IMR-90 (cell line): Measurements from ENCODE around the gene ZNF827. TPM values are rescaled to one million over a fixed set of nuclear protein-coding genes. Genes with fewer than 3 reads are reported as not detected.

Source experiments
- ATAC-seq: fragments of 200-7000 bp; cut with Tn5 transposase; 2 replicates; pipeline ENCODE4 v1.9.1; 2020; ENCODE audit warnings: low read depth, mild to moderate bottlenecking, moderate library complexity
- BruUV-seq: library from RNA; stranded (reverse); fragments of 400-500 nt; replicated peaks from 2 replicates; lab custom pipeline; 2021; lab: Mats Ljungman, UMichigan
- CTCF ChIA-PET: fragments of 300-600 bp; formaldehyde crosslinking; extraction: SDS; loops from one replicate; lab custom pipeline; 2021; ENCODE audit warnings: antibody characterized with exemption; lab: Yijun Ruan, JAX
- POLR2A ChIA-PET: fragments of 300-600 bp; sonication (Branson Sonifier 250); formaldehyde crosslinking; loops from one replicate; lab custom pipeline; 2022; ENCODE audit warnings: antibody characterized with exemption; ENCODE audit not compliant: unreplicated experiment; lab: Charles Lee
- DNase-seq: peaks from one replicate; pipeline ENCODE4 v3.0.0; 2013
- H2AFZ ChIP-seq: replicated peaks from 2 replicates; pipeline ENCODE3; 2013; ENCODE audit warnings: low read length, mild to moderate bottlenecking; ENCODE audit not compliant: poor library complexity
- H2AK5ac ChIP-seq: 2 replicates; pipeline ENCODE4 v1.6.1; 2013; ENCODE audit warnings: low read depth, low read length, inconsistent platforms
- H2AK9ac ChIP-seq: replicated peaks from 2 replicates; pipeline ENCODE3; 2013; ENCODE audit warnings: mild to moderate bottlenecking, low read depth, low read length, moderate library complexity; ENCODE audit not compliant: poor library complexity
- H2BK120ac ChIP-seq: 2 replicates; pipeline ENCODE4 v1.6.1; 2013; ENCODE audit warnings: low read depth, low read length, inconsistent platforms
- H2BK15ac ChIP-seq: 3 replicates; pipeline ENCODE4 v1.6.1; 2013; ENCODE audit warnings: low read depth, low read length, inconsistent platforms
- H2BK20ac ChIP-seq: 2 replicates; pipeline ENCODE4 v1.6.1; 2013; ENCODE audit warnings: low read depth, mild to moderate bottlenecking, inconsistent platforms, low read length, moderate library complexity
- H2BK5ac ChIP-seq: 2 replicates; pipeline ENCODE4 v1.6.1; 2013; ENCODE audit warnings: mild to moderate bottlenecking, low read depth, low read length, inconsistent platforms; ENCODE audit not compliant: poor library complexity, severe bottlenecking
- H3K14ac ChIP-seq: replicated peaks from 2 replicates; pipeline ENCODE4 v1.6.1; 2013; ENCODE audit warnings: low read depth, low read length, inconsistent platforms
- H3K18ac ChIP-seq: 2 replicates; pipeline ENCODE4 v1.6.1; 2013; ENCODE audit warnings: low read depth, low read length, control low read depth
- H3K23ac ChIP-seq: 2 replicates; pipeline ENCODE4 v1.6.1; 2013; ENCODE audit warnings: low read depth, low read length, inconsistent platforms
- H3K27ac ChIP-seq: 2 replicates; pipeline ENCODE4 v1.5.1; 2013; ENCODE audit warnings: mild to moderate bottlenecking, control low read depth, low read length; ENCODE audit not compliant: insufficient read depth
- H3K27me3 ChIP-seq: 2 replicates; pipeline ENCODE4 v1.6.1; 2013; ENCODE audit warnings: low read length; ENCODE audit not compliant: control insufficient read depth, insufficient read depth
- H3K36me3 ChIP-seq: 2 replicates; pipeline ENCODE4 v1.6.1; 2013; ENCODE audit warnings: low read length, mixed read lengths; ENCODE audit not compliant: control insufficient read depth, insufficient read depth
- H3K4ac ChIP-seq: 2 replicates; pipeline ENCODE4 v1.6.1; 2013; ENCODE audit warnings: low read depth, low read length, inconsistent platforms
- H3K4me1 ChIP-seq: 2 replicates; pipeline ENCODE4 v1.6.1; 2013; ENCODE audit warnings: low read length, mixed read lengths; ENCODE audit not compliant: control insufficient read depth, insufficient read depth
- H3K4me2 ChIP-seq: 2 replicates; pipeline ENCODE4 v1.6.1; 2013; ENCODE audit warnings: low read depth, mild to moderate bottlenecking, control low read depth, low read length, moderate library complexity
- H3K4me3 ChIP-seq: 2 replicates; pipeline ENCODE4 v1.5.1; 2013; ENCODE audit warnings: low read depth, mild to moderate bottlenecking, control low read depth, low read length, moderate library complexity; ENCODE audit not compliant: insufficient read depth
- H3K56ac ChIP-seq: 2 replicates; pipeline ENCODE4 v1.6.1; 2013; ENCODE audit warnings: low read length, inconsistent platforms; ENCODE audit not compliant: insufficient read depth; ENCODE audit errors: extremely low read depth
- H3K79me1 ChIP-seq, 2 experiments: 2 replicates each; pipeline ENCODE4 v1.6.1; 2013; ENCODE audit warnings: low read length in 2 of 2, inconsistent platforms in 1 of 2, low read depth in 1 of 2
- H3K9ac ChIP-seq: 2 replicates; pipeline ENCODE4 v1.6.1; 2013; ENCODE audit warnings: low read depth, low read length, control low read depth
- H3K9me1 ChIP-seq: 2 replicates; pipeline ENCODE4 v1.6.1; 2013; ENCODE audit warnings: low read length, inconsistent platforms; ENCODE audit not compliant: insufficient read depth
- H3K9me3 ChIP-seq: 2 replicates; pipeline ENCODE4 v1.6.1; 2013; ENCODE audit warnings: low read length; ENCODE audit not compliant: control insufficient read depth, insufficient read depth
- H4K20me1 ChIP-seq: 2 replicates; pipeline ENCODE4 v1.6.1; 2013; ENCODE audit warnings: low read length, inconsistent platforms; ENCODE audit not compliant: insufficient read depth
- H4K5ac ChIP-seq: 2 replicates; pipeline ENCODE4 v1.6.1; 2013; ENCODE audit warnings: mild to moderate bottlenecking, low read depth, low read length, control low read depth
- H4K8ac ChIP-seq, 2 experiments: 2 replicates each; pipeline ENCODE4 v1.6.1; 2013; ENCODE audit warnings: low read depth in 2 of 2, low read length in 2 of 2, control low read depth in 1 of 2, inconsistent platforms in 1 of 2
- H4K91ac ChIP-seq: 2 replicates; pipeline ENCODE4 v1.6.1; 2013; ENCODE audit warnings: low read depth, low read length, inconsistent platforms; ENCODE audit not compliant: insufficient read depth
- BHLHE40 ChIP-seq: fragments of 150-350 bp; IDR thresholded peaks from 2 replicates; pipeline ENCODE4 v1.6.1; 2016; ENCODE audit warnings: mild to moderate bottlenecking, low read depth, low read length
- CEBPB ChIP-seq: IDR thresholded peaks from 2 replicates; pipeline ENCODE4 v1.6.1; 2012; ENCODE audit warnings: low read depth, low read length, improper control_type of control experiment
- CHD1 ChIP-seq: IDR thresholded peaks from 2 replicates; pipeline ENCODE4 v1.6.1; 2012; ENCODE audit warnings: low read depth, low read length, improper control_type of control experiment
- FOS ChIP-seq: fragments of 150-350 bp; IDR thresholded peaks from 2 replicates; pipeline ENCODE4 v1.6.1; 2016; ENCODE audit warnings: low read depth, low read length
- MAFK ChIP-seq: IDR thresholded peaks from 2 replicates; pipeline ENCODE4 v1.6.1; 2012; ENCODE audit warnings: low read depth, low read length, improper control_type of control experiment
- MAZ ChIP-seq: IDR thresholded peaks from 2 replicates; pipeline ENCODE4 v1.6.1; 2012; ENCODE audit warnings: low read depth, mild to moderate bottlenecking, low read length, improper control_type of control experiment, moderate library complexity, borderline replicate concordance
- MXI1 ChIP-seq: IDR thresholded peaks from 2 replicates; pipeline ENCODE4 v1.6.1; 2012; ENCODE audit warnings: low read depth, mild to moderate bottlenecking, low read length, moderate library complexity, borderline replicate concordance
- NFE2L2 ChIP-seq: fragments of 150-350 bp; IDR thresholded peaks from 2 replicates; pipeline ENCODE4 v1.6.1; 2016; ENCODE audit warnings: low read depth, mild to moderate bottlenecking, low read length
- POLR2A ChIP-seq: IDR thresholded peaks from 2 replicates; pipeline ENCODE4 v1.6.1; 2012; ENCODE audit warnings: mild to moderate bottlenecking, low read depth, low read length
- RAD21 ChIP-seq: IDR thresholded peaks from 2 replicates; pipeline ENCODE4 v1.6.1; 2012; ENCODE audit warnings: low read length, improper control_type of control experiment
- RFX5 ChIP-seq: IDR thresholded peaks from 2 replicates; pipeline ENCODE4 v1.8.0; 2012; ENCODE audit warnings: low read depth, mild to moderate bottlenecking, low read length, moderate library complexity
- SMC3 ChIP-seq: fragments of 150-350 bp; IDR thresholded peaks from 2 replicates; pipeline ENCODE4 v1.6.1; 2016; ENCODE audit warnings: low read depth, mild to moderate bottlenecking, antibody characterized with exemption, low read length, moderate library complexity
- WGBS, 2 experiments: methylation state at CpG; one replicate each; pipeline versions ENCODE4 v1.1.5 to v1.1.7; 2013; ENCODE audit warnings: missing lambda C conversion rate in 2 of 2; ENCODE audit not compliant: insufficient read length in 1 of 2; ENCODE audit errors: extremely low coverage in 2 of 2; 5-methylcytosine and 5-hydroxymethylcytosine counted together
- dilution Hi-C: fragments of 300-500 bp; cut with HindIII; formaldehyde crosslinking; loops from one replicate; pipeline ENCODE4 v1.14.3; 2018; ENCODE audit warnings: low sequenced_read_pairs; ENCODE audit not compliant: unreplicated experiment
- in situ Hi-C: fragments of 300-500 bp; cut with MboI; formaldehyde crosslinking; loops from 3 replicates; pipeline ENCODE4 v1.14.3; 2019; ENCODE audit warnings: low sequenced_read_pairs, inconsistent platforms, mixed read lengths
- intact Hi-C: fragments of 100-400 bp; cut with micrococcal nuclease; formaldehyde crosslinking; loops from 2 replicates; pipeline ENCODE4 v1.10.0; 2022
- polyA plus RNA-seq, 3 experiments: library from polyadenylated mRNA; depleted of rRNA; stranded (reverse); fragments of >200 nt; gene quantifications; 2 replicates each; pipeline ENCODE4 v1.2.3, GENCODE V29; 2012; ENCODE audit warnings: low replicate concordance in 1 of 3
- total RNA-seq: library from RNA; depleted of rRNA; stranded (reverse); fragments of >200 nt; gene quantifications from 2 replicates; pipeline ENCODE4 v1.2.3, GENCODE V29; 2012
- TF ChIP-seq, protein P1 (sequence below): fragments of 150-350 bp; IDR thresholded peaks from 2 replicates; pipeline ENCODE4 v1.6.1; 2017; ENCODE audit warnings: mild to moderate bottlenecking, antibody characterized with exemption, low read length, low read depth
- TF ChIP-seq, protein P2 (sequence below): conservative IDR thresholded peaks from 2 replicates; pipeline ENCODE4 v1.5.1; 2012; ENCODE audit warnings: mild to moderate bottlenecking, low read depth, low read length, improper control_type of control experiment
- TF ChIP-seq, protein P3 (sequence below): fragments of 150-350 bp; IDR thresholded peaks from 2 replicates; pipeline ENCODE4 v1.6.1; 2016; ENCODE audit warnings: low read depth, mild to moderate bottlenecking, low read length, moderate library complexity, borderline replicate concordance

Gene ZNF827
- total and polyA plus RNA-seq, 2 of the 4 experiments (the other 2 are of a cell fraction): 6.6 to 31.7 TPM

DNA sequence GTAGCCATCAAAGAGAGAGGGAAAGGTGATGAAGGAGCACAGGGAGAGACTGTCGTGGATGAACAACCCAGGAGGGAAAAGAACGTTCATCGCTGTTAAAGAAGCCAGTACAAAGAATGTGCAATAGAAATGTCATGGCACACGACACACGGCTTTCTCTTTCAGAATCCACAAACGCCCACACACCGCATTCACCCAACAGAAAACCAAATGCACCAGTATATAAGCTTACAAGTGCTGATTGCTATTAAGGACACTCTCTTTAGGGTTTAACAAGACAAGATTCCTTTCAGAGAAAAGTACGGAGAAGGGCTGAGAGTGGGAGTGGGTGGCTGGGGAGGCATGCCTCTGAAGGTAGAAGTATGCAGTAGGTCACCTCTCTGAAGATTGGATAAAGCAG lies 178.4 kb downstream of the ZNF827 start:
- no peaks in the 10 kb centered on the region for H4K20me1 ChIP-seq
- H3K79me1 ChIP-seq: 0 out of 4 replicates have a peak, but pooled peaks cover 0 to 4% of the 10 kb centered on the region in 2 experiments
- H2AK9ac ChIP-seq: no peak overlapping the region
- H2AK5ac ChIP-seq: no peak overlapping the region
- H3K4me2 ChIP-seq: no peak overlapping the region
- DNase-seq: no peak
- no peak overlapping the region for H2AFZ ChIP-seq
- H3K27me3 ChIP-seq: no peaks in the 10 kb centered on the region
- H4K8ac ChIP-seq: no peak overlapping the region
- H3K4me3 ChIP-seq: no peak overlapping the region
- no peak for ATAC-seq
- ChIA-PET CTCF (no interaction called here), POLR2A (no interaction called here)
- no peaks in the 10 kb centered on the region for H3K4me1 ChIP-seq
- no peak overlapping the region for H3K18ac ChIP-seq
- no peak overlapping the region for H3K56ac ChIP-seq
- H3K23ac ChIP-seq: no peak overlapping the region
- H4K5ac ChIP-seq: no peak overlapping the region
- peaks cover 35% of the 10 kb centered on the region for H3K36me3 ChIP-seq
- H3K9me3 ChIP-seq: no peaks in the 10 kb centered on the region
- H3K14ac ChIP-seq: no peak overlapping the region
- dilution Hi-C loops: no loop called here
- no peak overlapping the region for H3K27ac ChIP-seq
- peaks cover 7% of the 10 kb centered on the region; the same call in 1 of the 2 replicates for H3K9me1 ChIP-seq
- H2BK20ac ChIP-seq: no peak overlapping the region
- no peak overlapping the region for H2BK15ac ChIP-seq
- TF ChIP-seq, protein P1, sequence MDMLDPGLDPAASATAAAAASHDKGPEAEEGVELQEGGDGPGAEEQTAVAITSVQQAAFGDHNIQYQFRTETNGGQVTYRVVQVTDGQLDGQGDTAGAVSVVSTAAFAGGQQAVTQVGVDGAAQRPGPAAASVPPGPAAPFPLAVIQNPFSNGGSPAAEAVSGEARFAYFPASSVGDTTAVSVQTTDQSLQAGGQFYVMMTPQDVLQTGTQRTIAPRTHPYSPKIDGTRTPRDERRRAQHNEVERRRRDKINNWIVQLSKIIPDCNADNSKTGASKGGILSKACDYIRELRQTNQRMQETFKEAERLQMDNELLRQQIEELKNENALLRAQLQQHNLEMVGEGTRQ: no peak
- TF ChIP-seq RAD21 (no peak), POLR2A (no peak), MAFK (no peak), FOS (no peak), MXI1 (no peak), CEBPB (no peak), RFX5 (no peak), CHD1 (no peak), BHLHE40 (no peak), NFE2L2 (no peak), SMC3 (no peak), MAZ (no peak)
- TF ChIP-seq, protein P2, sequence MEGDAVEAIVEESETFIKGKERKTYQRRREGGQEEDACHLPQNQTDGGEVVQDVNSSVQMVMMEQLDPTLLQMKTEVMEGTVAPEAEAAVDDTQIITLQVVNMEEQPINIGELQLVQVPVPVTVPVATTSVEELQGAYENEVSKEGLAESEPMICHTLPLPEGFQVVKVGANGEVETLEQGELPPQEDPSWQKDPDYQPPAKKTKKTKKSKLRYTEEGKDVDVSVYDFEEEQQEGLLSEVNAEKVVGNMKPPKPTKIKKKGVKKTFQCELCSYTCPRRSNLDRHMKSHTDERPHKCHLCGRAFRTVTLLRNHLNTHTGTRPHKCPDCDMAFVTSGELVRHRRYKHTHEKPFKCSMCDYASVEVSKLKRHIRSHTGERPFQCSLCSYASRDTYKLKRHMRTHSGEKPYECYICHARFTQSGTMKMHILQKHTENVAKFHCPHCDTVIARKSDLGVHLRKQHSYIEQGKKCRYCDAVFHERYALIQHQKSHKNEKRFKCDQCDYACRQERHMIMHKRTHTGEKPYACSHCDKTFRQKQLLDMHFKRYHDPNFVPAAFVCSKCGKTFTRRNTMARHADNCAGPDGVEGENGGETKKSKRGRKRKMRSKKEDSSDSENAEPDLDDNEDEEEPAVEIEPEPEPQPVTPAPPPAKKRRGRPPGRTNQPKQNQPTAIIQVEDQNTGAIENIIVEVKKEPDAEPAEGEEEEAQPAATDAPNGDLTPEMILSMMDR: no peak
- TF ChIP-seq, protein P3, sequence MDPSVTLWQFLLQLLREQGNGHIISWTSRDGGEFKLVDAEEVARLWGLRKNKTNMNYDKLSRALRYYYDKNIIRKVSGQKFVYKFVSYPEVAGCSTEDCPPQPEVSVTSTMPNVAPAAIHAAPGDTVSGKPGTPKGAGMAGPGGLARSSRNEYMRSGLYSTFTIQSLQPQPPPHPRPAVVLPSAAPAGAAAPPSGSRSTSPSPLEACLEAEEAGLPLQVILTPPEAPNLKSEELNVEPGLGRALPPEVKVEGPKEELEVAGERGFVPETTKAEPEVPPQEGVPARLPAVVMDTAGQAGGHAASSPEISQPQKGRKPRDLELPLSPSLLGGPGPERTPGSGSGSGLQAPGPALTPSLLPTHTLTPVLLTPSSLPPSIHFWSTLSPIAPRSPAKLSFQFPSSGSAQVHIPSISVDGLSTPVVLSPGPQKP: no peak
- no peak overlapping the region for H3K4ac ChIP-seq
- no peak overlapping the region for H2BK120ac ChIP-seq
- WGBS, 2 experiments: no CpG with 5 or more reads among the region's 8 CpGs
- in situ Hi-C loops: no loop called here
- H2BK5ac ChIP-seq: no peak overlapping the region
- intact Hi-C loops: no loop called here
- H3K9ac ChIP-seq: no peak overlapping the region
- no peak overlapping the region for H4K91ac ChIP-seq
- no TSS peak for BruUV-seq
